A673 (cell line): ENCODE results near the gene DVL1. TPM values are rescaled to one million over a fixed set of nuclear protein-coding genes. Genes with fewer than 3 reads are reported as not detected.
A peak's percentile ranks its signal among the peaks of the same experiment; 100 is the strongest.

Experiments
- BruUV-seq: library from RNA; stranded (reverse); fragments of 400-500 nt; replicated peaks from 2 replicates; lab custom pipeline; 2021; lab: Mats Ljungman, UMichigan
- CTCF ChIA-PET: fragments of 300-600 bp; sonication (Branson Sonifier 250); formaldehyde crosslinking; loops from one replicate; lab custom pipeline; 2022; ENCODE audit warnings: antibody characterized with exemption; lab: Charles Lee
- POLR2A ChIA-PET: fragments of 300-600 bp; sonication (Branson Sonifier 250); formaldehyde crosslinking; loops from one replicate; lab custom pipeline; 2022; ENCODE audit warnings: antibody characterized with exemption; ENCODE audit not compliant: low non-redundant PET; lab: Charles Lee
- DNase-seq: peaks from one replicate; pipeline ENCODE4 v3.0.0-alpha.2; 2015; ENCODE audit warnings: low spot score
- H3K27ac ChIP-seq: fragments of 200-600 bp; sonication (generic); 2 replicates; pipeline ENCODE4 v1.5.1; 2016; ENCODE audit warnings: mixed run types, low read depth, mild to moderate bottlenecking, mixed read lengths, antibody characterized with exemption, low read length; ENCODE audit not compliant: poor library complexity, severe bottlenecking
- H3K27me3 ChIP-seq: fragments of 200-600 bp; sonication (generic); replicated peaks from 2 replicates; pipeline ENCODE4 v1.6.1; 2017; ENCODE audit warnings: mixed run types, low read depth, mild to moderate bottlenecking, mixed read lengths, antibody characterized with exemption, low read length; ENCODE audit not compliant: insufficient read depth, poor library complexity
- H3K36me3 ChIP-seq: fragments of 200-600 bp; sonication (generic); 2 replicates; pipeline ENCODE4 v1.6.1; 2016; ENCODE audit warnings: mixed run types, mild to moderate bottlenecking, mixed read lengths, antibody characterized with exemption, low read length; ENCODE audit not compliant: insufficient read depth, poor library complexity, severe bottlenecking
- H3K4me1 ChIP-seq: fragments of 200-600 bp; sonication (generic); 2 replicates; pipeline ENCODE4 v1.6.1; 2017; ENCODE audit warnings: mixed run types, mild to moderate bottlenecking, mixed read lengths, antibody characterized with exemption, low read length; ENCODE audit not compliant: insufficient read depth, poor library complexity, severe bottlenecking
- H3K4me3 ChIP-seq: fragments of 200-600 bp; sonication (generic); 2 replicates; pipeline ENCODE4 v1.5.1; 2016; ENCODE audit warnings: low read depth, mixed run types, mild to moderate bottlenecking, mixed read lengths, low read length; ENCODE audit not compliant: poor library complexity, severe bottlenecking
- H3K9me3 ChIP-seq: fragments of 200-600 bp; sonication (generic); 2 replicates; pipeline ENCODE4 v1.6.1; 2016; ENCODE audit warnings: mixed run types, low read depth, mild to moderate bottlenecking, mixed read lengths, antibody characterized with exemption, low read length; ENCODE audit not compliant: poor library complexity, severe bottlenecking
- EZH2 ChIP-seq: fragments of 200-600 bp; sonication (generic); IDR thresholded peaks from 2 replicates; pipeline ENCODE4 v1.6.1; 2017; ENCODE audit warnings: borderline replicate concordance, low read depth, mild to moderate bottlenecking, mixed read lengths, antibody characterized with exemption, low read length; ENCODE audit not compliant: poor library complexity, severe bottlenecking
- intact Hi-C: fragments of 100-400 bp; cut with micrococcal nuclease; formaldehyde crosslinking; loops from one replicate; pipeline ENCODE4 v1.10.0; 2022; ENCODE audit not compliant: unreplicated experiment
- total RNA-seq: library from RNA; stranded (reverse); gene quantifications from 2 replicates; pipeline ENCODE4 v1.2.3, GENCODE V29; 2021
- TF ChIP-seq, protein P1 (sequence below): fragments of 300-800, 200-600 bp; sonication (generic); conservative IDR thresholded peaks from 2 replicates; pipeline ENCODE4 v1.5.1; 2017; ENCODE audit warnings: low read depth, mild to moderate bottlenecking, antibody characterized with exemption, low read length, moderate library complexity, mixed read lengths

The DVL1 gene
- total RNA-seq, 1 experiment from 2014 or later, result 48.0 TPM

DNA sequence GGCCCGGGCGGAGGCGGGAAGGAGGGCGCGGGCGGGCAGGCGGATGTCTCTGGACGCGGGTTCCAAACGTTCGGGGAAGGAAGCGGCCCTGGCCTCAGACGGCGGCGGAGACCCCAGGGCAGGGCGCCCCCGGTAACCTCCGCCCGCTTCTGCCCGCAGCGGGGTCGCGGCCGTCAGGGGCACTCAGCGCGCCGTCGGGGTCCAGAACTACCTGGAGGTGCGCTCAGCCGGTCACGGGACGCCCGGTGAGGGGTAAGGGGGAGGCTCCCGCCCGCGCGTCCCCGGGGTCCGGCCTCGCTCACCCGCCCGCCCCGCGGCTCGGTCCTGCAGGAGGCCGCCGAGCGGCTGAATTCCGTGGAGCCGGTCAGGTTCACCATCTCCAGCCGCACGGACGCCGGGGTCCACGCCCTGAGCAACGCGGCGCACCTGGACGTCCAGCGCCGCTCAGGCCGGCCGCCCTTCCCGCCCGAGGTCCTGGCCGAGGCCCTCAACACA, 40.4 kb downstream of the DVL1 start:
- TF ChIP-seq EZH2, result no peak
- TF ChIP-seq, protein P1, sequence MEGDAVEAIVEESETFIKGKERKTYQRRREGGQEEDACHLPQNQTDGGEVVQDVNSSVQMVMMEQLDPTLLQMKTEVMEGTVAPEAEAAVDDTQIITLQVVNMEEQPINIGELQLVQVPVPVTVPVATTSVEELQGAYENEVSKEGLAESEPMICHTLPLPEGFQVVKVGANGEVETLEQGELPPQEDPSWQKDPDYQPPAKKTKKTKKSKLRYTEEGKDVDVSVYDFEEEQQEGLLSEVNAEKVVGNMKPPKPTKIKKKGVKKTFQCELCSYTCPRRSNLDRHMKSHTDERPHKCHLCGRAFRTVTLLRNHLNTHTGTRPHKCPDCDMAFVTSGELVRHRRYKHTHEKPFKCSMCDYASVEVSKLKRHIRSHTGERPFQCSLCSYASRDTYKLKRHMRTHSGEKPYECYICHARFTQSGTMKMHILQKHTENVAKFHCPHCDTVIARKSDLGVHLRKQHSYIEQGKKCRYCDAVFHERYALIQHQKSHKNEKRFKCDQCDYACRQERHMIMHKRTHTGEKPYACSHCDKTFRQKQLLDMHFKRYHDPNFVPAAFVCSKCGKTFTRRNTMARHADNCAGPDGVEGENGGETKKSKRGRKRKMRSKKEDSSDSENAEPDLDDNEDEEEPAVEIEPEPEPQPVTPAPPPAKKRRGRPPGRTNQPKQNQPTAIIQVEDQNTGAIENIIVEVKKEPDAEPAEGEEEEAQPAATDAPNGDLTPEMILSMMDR, result no peak
- Histone ChIP-seq H3K36me3 (peaks cover 21% of the 10 kb centered on the region), H3K9me3 (no peaks in the 10 kb centered on the region), H3K4me1 (peaks cover 38% of the 10 kb centered on the region), H3K4me3 (peak overlapping the region; percentile 88), H3K27ac (peak overlapping the region; percentile 96), H3K27me3 (no peaks in the 10 kb centered on the region)
- intact Hi-C loops, result loop anchor here (5.0 to 10.0 kb wide), 2 partner anchors 187 to 284 kb away; partner anchors contain the start of gene AGRN
- POLR2A ChIA-PET, result interaction anchor here (0.5 kb wide), 1 partner anchor 360 kb away, joined by 8 read pairs; no protein-coding TSS in a partner anchor
- BruUV-seq, result TSS peak; percentile 48
- no peak for DNase-seq
- CTCF ChIA-PET, result no interaction called here

DNA sequence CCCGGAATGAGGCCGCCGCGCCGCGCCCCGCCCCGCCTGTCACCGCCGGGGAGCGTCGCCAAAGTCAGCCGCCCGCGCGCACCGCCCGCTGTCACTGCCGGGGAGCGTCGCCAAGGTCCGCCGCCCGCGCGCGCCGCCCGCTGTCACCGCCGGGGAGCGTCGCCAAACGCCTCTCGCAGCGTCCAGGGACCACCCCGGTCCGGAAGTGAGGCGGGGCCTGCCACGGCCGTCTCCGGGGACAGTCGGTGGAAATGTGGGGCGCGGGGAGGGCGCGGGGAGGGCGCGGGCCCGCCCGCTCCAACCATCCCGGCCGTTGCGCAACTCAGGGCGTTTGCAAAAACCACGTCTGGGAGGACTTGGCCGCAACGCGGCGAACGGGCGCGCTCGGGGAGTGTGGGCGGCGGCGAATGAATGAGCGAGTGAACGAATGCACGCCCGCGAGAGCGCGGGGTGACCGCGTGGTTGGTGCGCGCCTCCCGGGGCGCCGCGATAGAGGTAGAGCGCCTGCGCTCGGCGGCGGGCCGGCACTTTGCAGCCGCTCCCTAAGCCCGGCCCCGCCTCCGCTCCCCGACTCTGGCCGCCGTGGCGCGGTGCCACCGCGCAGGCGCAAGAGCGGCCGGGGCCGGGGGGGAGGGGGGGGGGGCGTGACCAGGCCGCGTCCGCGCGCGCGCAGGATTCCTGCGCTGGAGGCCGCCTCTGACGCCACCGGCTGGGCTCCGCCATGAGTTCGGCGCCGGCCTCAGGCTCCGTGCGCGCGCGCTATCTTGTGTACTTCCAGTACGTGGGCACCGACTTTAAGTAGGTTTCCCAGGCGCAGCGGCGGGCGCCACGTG, 41.1 kb downstream of the DVL1 start, which contains the start of the genes ACAP3 and PUSL1:
TSS of gene ACAP3 (minus strand) at position 8 of the 833 bp plus-strand sequence. CDS start 115 bp downstream, outside the sequence.
TSS of gene PUSL1 (plus strand) at position 675 of the 833 bp plus-strand sequence. CDS start at position 722, 47 bp downstream.
- peak; percentile 96 for DNase-seq
- Histone ChIP-seq H3K4me1 (peaks cover 39% of the 10 kb centered on the region), H3K9me3 (no peaks in the 10 kb centered on the region), H3K27ac (peak within 1 kb of the TSS; percentile 96), H3K36me3 (peaks cover 15% of the 10 kb centered on the region), H3K27me3 (no peaks in the 10 kb centered on the region), H3K4me3 (peak within 1 kb of the TSS; percentile 88)
- intact Hi-C loops, result loop anchor here (5.0 to 10.0 kb wide), 2 partner anchors 186 to 283 kb away; partner anchors contain the start of gene AGRN
- POLR2A ChIA-PET, result no interaction called here
- no peak for TF ChIP-seq EZH2
- TF ChIP-seq, protein P1, result no peak
- no TSS peak for BruUV-seq
- CTCF ChIA-PET, result no interaction called here

DNA sequence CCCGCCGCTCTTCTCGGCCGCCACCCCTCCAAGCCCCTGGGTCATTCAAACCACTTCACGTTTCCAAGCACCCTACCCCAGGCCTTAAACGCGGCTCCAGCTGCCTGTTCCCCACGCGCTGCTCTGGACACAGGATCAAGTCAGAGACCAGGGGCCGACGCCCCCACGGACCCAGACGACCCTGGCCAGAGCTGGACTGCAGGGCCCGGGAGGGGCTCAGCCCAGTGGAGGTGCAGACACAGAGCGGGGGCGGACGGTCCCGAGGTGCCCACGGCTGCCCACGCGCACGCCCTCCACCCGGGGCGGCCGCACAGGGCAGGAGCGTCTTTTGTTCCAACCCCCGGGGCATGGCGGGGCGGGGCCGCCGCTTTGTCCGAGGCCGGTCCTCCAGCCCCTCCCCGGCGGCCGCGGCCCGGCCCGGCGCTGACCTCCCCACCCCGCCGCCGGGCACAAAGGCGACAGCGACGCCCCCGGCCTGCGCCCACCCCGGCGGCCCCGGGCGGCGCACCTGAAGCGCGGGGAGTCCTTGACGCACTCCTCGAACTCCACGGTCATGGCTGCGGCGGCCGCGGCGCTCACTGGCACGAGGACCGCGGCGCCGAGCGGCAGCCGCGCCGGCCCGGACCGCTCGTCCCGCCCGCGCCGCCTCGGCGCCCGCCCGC, 41.8 kb downstream of the DVL1 start:
- Histone ChIP-seq H3K27ac (peak overlapping the region; percentile 74), H3K36me3 (peaks cover 7% of the 10 kb centered on the region), H3K4me1 (peaks cover 39% of the 10 kb centered on the region), H3K4me3 (peak overlapping the region; percentile 88), H3K27me3 (no peaks in the 10 kb centered on the region), H3K9me3 (no peaks in the 10 kb centered on the region)
- ChIA-PET CTCF (no interaction called here), POLR2A (no interaction called here)
- BruUV-seq, result no TSS peak
- intact Hi-C loops, result loop anchor here (5.0 to 10.0 kb wide), 2 partner anchors 185 to 283 kb away; partner anchors contain the start of gene AGRN
- TF ChIP-seq EZH2, result no peak
- TF ChIP-seq, protein P1, result no peak
- DNase-seq, result no peak
